K562 (cell line): ENCODE results near the gene TMEM30A. TPM values are rescaled to one million over a fixed set of nuclear protein-coding genes. Genes with fewer than 3 reads are reported as not detected.

ENCODE experiments used
- DLX4 ChIP-seq: fragments of 250-450 bp; sonication (Bioruptor Pico); IDR thresholded peaks from 2 replicates; pipeline ENCODE4 v1.6.1; 2021; ENCODE audit warnings: mild to moderate bottlenecking
- E2F6 ChIP-seq, 2 experiments: IDR thresholded peaks; 2 replicates each; pipeline ENCODE4 v1.6.1; 2011; ENCODE audit warnings: borderline replicate concordance in 1 of 2, control low read depth in 1 of 2, low read depth in 1 of 2, low read length in 1 of 2, mild to moderate bottlenecking in 1 of 2, mixed read lengths in 1 of 2, moderate library complexity in 1 of 2; ENCODE audit not compliant: insufficient read depth in 1 of 2, insufficient read length in 1 of 2, poor library complexity in 1 of 2, severe bottlenecking in 1 of 2; ENCODE audit errors: extremely low read depth in 1 of 2
- HMGXB4 ChIP-seq: sonication (generic); formaldehyde crosslinking; IDR thresholded peaks from 2 replicates; pipeline ENCODE4 v1.8.1; 2023; ENCODE audit warnings: mild to moderate bottlenecking, missing genetic modification reagents
- MCM7 ChIP-seq, 2 experiments: fragments of 450-650 bp; IDR thresholded peaks; 2 replicates each; pipeline ENCODE4 v1.6.1; 2016 to 2018
- NFE2 ChIP-seq: IDR thresholded peaks from 2 replicates; pipeline ENCODE4 v1.6.1; 2014; ENCODE audit warnings: antibody characterized with exemption, low read depth
- NFIX ChIP-seq: fragments of 250-450 bp; sonication (Bioruptor Pico); IDR thresholded peaks from 2 replicates; pipeline ENCODE4 v1.4.0; 2020; ENCODE audit warnings: low read depth, mild to moderate bottlenecking, moderate library complexity
- SOX6 ChIP-seq: fragments of 450-650 bp; IDR thresholded peaks from 2 replicates; pipeline ENCODE4 v1.6.1; 2014; ENCODE audit warnings: mild to moderate bottlenecking
- ZBTB1 ChIP-seq: sonication (generic); formaldehyde crosslinking; IDR thresholded peaks from 2 replicates; pipeline ENCODE4 v1.8.1; 2023; ENCODE audit warnings: missing genetic modification reagents, low read depth, mild to moderate bottlenecking, borderline replicate concordance
- ZEB2 ChIP-seq: fragments of 450-650 bp; IDR thresholded peaks from 2 replicates; pipeline ENCODE4 v1.6.1; 2016
- ZNF408 ChIP-seq: fragments of 250-450 bp; sonication (Bioruptor Pico); IDR thresholded peaks from 2 replicates; pipeline ENCODE4 v1.4.0; 2020; ENCODE audit warnings: low read depth, mild to moderate bottlenecking, moderate library complexity
- ZNF584 ChIP-seq: fragments of 200-800 bp; sonication (Bioruptor generic); IDR thresholded peaks from 2 replicates; pipeline ENCODE4 v1.6.1; 2016; ENCODE audit warnings: low read depth, mild to moderate bottlenecking, missing genetic modification characterization, missing compliant biosample characterization
- polyA plus RNA-seq, 8 experiments: library from polyadenylated mRNA; depleted of rRNA in 4 of 8; stranded (reverse) in 5 of 8; unstranded in 3 of 8; fragments of >200 nt; fragmentation: Nextera tagmentation in 2 of 8; fragmentation: Illumina TruSeq in 1 of 8; extraction: Ambion mirVana in 2 of 8; extraction: Trizol in 1 of 8; gene quantifications; 2 replicates each; pipeline versions ENCODE4 v1.2.1 to v1.2.3, GENCODE V29; 2011 to 2014; ENCODE audit warnings: inconsistent platforms in 1 of 8, missing spikeins in 1 of 8
- total RNA-seq, 7 experiments: library from RNA; depleted of rRNA in 6 of 7; stranded (reverse); fragments of >200 nt in 6 of 7; fragmentation: Illumina TruSeq in 2 of 7; extraction: Trizol in 2 of 7; gene quantifications; 2 replicates each; pipeline versions ENCODE4 v1.2.1 to v1.2.3, GENCODE V29; 2011 to 2021; ENCODE audit warnings: low replicate concordance in 1 of 7
- TF ChIP-seq, protein P1 (sequence below): sonication (generic); formaldehyde crosslinking; IDR thresholded peaks from 2 replicates; pipeline ENCODE4 v1.8.0; 2022; ENCODE audit warnings: mild to moderate bottlenecking, missing genetic modification reagents
- TF ChIP-seq, protein P2 (sequence below): fragments of 150-350 bp; IDR thresholded peaks from 2 replicates; pipeline ENCODE4 v1.6.1; 2014; ENCODE audit warnings: low read depth, mild to moderate bottlenecking, low read length, borderline replicate concordance
- TF ChIP-seq, protein P3 (sequence below): fragments of 200-800 bp; sonication (Bioruptor generic); IDR thresholded peaks from 2 replicates; pipeline ENCODE4 v1.6.1; 2017; ENCODE audit warnings: missing genetic modification characterization, missing compliant biosample characterization

TMEM30A gene
- total and polyA plus RNA-seq, 9 of the 15 experiments (the other 6 are each of a cell fraction or from before 2014, with no cell fraction given): 6.5 to 31.2 (median 16.3) TPM

DNA sequence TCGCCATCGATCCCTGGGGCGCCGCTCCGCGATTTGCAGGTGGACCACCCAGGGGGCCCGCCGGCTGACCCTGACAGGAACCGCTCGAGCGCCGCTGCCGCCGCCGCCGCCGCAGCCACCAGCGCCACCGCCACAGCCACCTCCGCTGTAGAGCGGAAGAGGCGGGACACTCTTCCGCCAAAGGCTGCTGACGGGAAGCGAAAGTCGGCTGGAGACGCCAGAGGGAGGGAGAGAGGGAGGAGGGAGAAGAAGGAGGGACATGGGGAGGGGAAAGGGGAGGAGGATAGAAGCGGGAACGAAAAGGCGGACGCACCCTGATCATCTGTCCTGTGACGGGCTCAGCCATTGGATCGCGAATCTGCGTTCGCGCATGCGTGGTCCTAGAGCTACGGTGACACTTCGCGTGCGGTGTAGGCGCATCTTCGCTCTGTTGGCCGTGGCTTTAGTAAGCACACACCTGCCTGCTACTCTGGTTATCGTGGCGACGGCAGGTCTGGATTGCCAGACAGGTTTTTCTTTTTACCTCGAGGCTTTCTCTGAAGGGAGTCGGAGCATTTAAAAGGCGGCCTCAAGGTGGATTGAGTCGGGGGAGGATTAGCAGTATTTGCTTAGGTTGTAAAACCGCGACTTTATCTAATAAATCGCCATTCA, at the start of gene TMEM30A (continued):
- TF ChIP-seq HMGXB4 (CRISPR knock-in tag) (0 out of 2 replicates have a peak, but pooled peaks have one; percentile 45), DLX4 (CRISPR knock-in tag) (no peak), ZEB2 (peak; percentile 92), E2F6 (IDR thresholded peaks at IDR 0.05; ENCODE audit: borderline replicate concordance in 1 of 2, extremely low read depth in 1 of 2, insufficient read depth in 1 of 2, insufficient read length in 1 of 2, low read depth in 1 of 2, low read length in 1 of 2, poor library complexity in 1 of 2, severe bottlenecking in 1 of 2) (peak; percentile 69 to 84), NFE2 (no peak), ZBTB1 (CRISPR knock-in tag) (peak; percentile 98), MCM7 (IDR thresholded peaks at IDR 0.05) (no peak), SOX6 (peak; percentile 66), ZNF408 (CRISPR knock-in tag) (no peak), NFIX (CRISPR knock-in tag) (no peak), ZNF584 (no peak)
- TF ChIP-seq, protein P1, sequence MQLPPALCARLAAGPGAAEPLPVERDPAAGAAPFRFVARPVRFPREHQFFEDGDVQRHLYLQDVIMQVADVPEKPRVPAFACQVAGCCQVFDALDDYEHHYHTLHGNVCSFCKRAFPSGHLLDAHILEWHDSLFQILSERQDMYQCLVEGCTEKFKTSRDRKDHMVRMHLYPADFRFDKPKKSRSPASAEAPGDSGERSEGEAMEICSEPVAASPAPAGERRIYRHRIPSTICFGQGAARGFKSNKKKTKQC (CRISPR knock-in tag): no peak
- TF ChIP-seq, protein P2, sequence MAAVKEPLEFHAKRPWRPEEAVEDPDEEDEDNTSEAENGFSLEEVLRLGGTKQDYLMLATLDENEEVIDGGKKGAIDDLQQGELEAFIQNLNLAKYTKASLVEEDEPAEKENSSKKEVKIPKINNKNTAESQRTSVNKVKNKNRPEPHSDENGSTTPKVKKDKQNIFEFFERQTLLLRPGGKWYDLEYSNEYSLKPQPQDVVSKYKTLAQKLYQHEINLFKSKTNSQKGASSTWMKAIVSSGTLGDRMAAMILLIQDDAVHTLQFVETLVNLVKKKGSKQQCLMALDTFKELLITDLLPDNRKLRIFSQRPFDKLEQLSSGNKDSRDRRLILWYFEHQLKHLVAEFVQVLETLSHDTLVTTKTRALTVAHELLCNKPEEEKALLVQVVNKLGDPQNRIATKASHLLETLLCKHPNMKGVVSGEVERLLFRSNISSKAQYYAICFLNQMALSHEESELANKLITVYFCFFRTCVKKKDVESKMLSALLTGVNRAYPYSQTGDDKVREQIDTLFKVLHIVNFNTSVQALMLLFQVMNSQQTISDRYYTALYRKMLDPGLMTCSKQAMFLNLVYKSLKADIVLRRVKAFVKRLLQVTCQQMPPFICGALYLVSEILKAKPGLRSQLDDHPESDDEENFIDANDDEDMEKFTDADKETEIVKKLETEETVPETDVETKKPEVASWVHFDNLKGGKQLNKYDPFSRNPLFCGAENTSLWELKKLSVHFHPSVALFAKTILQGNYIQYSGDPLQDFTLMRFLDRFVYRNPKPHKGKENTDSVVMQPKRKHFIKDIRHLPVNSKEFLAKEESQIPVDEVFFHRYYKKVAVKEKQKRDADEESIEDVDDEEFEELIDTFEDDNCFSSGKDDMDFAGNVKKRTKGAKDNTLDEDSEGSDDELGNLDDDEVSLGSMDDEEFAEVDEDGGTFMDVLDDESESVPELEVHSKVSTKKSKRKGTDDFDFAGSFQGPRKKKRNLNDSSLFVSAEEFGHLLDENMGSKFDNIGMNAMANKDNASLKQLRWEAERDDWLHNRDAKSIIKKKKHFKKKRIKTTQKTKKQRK: no peak
- TF ChIP-seq, protein P3, sequence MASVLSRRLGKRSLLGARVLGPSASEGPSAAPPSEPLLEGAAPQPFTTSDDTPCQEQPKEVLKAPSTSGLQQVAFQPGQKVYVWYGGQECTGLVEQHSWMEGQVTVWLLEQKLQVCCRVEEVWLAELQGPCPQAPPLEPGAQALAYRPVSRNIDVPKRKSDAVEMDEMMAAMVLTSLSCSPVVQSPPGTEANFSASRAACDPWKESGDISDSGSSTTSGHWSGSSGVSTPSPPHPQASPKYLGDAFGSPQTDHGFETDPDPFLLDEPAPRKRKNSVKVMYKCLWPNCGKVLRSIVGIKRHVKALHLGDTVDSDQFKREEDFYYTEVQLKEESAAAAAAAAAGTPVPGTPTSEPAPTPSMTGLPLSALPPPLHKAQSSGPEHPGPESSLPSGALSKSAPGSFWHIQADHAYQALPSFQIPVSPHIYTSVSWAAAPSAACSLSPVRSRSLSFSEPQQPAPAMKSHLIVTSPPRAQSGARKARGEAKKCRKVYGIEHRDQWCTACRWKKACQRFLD (CRISPR knock-in tag): no peak
